Upper lobe of left lung (tissue), 6 donors: ENCODE data around the gene RAP1A. TPM values are rescaled to one million over a fixed set of nuclear protein-coding genes. Genes with fewer than 3 reads are reported as not detected.

Source experiments
- ATAC-seq, 2 donors: fragments of 200-7000 bp; cut with Tn5 transposase; one replicate each; pipeline ENCODE4 v1.9.1; 2022; ENCODE audit warnings: mild to moderate bottlenecking in 2 of 2, moderate library complexity in 2 of 2; ENCODE audit not compliant: low FRiP score in 2 of 2
- DNase-seq, 2 donors: peaks; one replicate each; pipeline ENCODE4 v3.0.0-alpha.2; 2019 to 2020
- H3K27ac ChIP-seq, 4 donors: fragments of 200-600 bp; sonication (generic); one replicate each; pipeline ENCODE4 v1.5.1; 2016 to 2019
- H3K27me3 ChIP-seq, 4 donors: fragments of 200-600 bp; sonication (generic); one replicate each; pipeline ENCODE4 v1.5.1; 2017 to 2019
- H3K36me3 ChIP-seq, 4 donors: fragments of 200-600 bp; sonication (generic); one replicate each; pipeline ENCODE4 v1.5.1; 2016 to 2019
- H3K4me1 ChIP-seq, 4 donors: fragments of 200-600 bp; sonication (generic); one replicate each; pipeline ENCODE4 v1.5.1; 2018 to 2019
- H3K4me3 ChIP-seq, 4 donors: fragments of 200-600 bp; sonication (generic); one replicate each; pipeline ENCODE4 v1.5.1; 2017 to 2019; ENCODE audit warnings: mild to moderate bottlenecking in 2 of 4, moderate library complexity in 1 of 4
- H3K9me3 ChIP-seq, 4 donors: fragments of 200-600 bp; sonication (generic); one replicate each; pipeline ENCODE4 v1.5.1; 2018 to 2019
- CTCF ChIP-seq, 6 experiments: fragments of 450-650 bp in 4 of 6; fragments of 200-600 bp in 2 of 6; sonication (generic) in 2 of 6; IDR thresholded peaks; one replicate each; pipeline ENCODE4 v1.5.1; 2016 to 2019; ENCODE audit warnings: antibody characterized with exemption in 6 of 6
- EP300 ChIP-seq, 4 donors: sonication (generic); formaldehyde crosslinking; IDR thresholded peaks; one replicate each; pipeline ENCODE4 v1.5.1; 2017; ENCODE audit warnings: antibody characterized with exemption in 4 of 4, control low read depth in 2 of 4
- POLR2A ChIP-seq, 4 donors: fragments of 450-650 bp; IDR thresholded peaks; one replicate each; pipeline ENCODE4 v1.5.1; 2016 to 2017; ENCODE audit warnings: antibody characterized with exemption in 4 of 4, mild to moderate bottlenecking in 2 of 4
- POLR2AphosphoS5 ChIP-seq, 2 donors: sonication (generic); formaldehyde crosslinking; IDR thresholded peaks; one replicate each; pipeline ENCODE4 v1.5.1; 2017; ENCODE audit warnings: antibody characterized with exemption in 2 of 2
- WGBS, 2 donors: methylation state at CpG; one replicate each; pipeline ENCODE4 v1.1.5; 2017 to 2018; 5-methylcytosine and 5-hydroxymethylcytosine counted together
- total RNA-seq, 6 donors: library from RNA; depleted of rRNA in 4 of 6; stranded (reverse); fragments of >200 nt in 4 of 6; gene quantifications; one replicate each; pipeline versions ENCODE4 v1.1.0 to v1.2.1, GENCODE V29; 2016 to 2021
- donor health status: DM: no; HTN: no; CAD: no; lungs with moderate emphysema.
- donor health status: DM: no; HTN: yes; CAD: no; lungs with severe emphysema.

The RAP1A gene
- total RNA-seq, 6 donors from 2014 or later: 16.8 to 115 (median 82.6) TPM

- no peaks in the 10 kb centered on the region for H3K36me3 ChIP-seq
- no peak for TF ChIP-seq POLR2A (IDR thresholded peaks at IDR 0.05)
- TF ChIP-seq EP300 (IDR thresholded peaks at IDR 0.05): no peak
- TF ChIP-seq CTCF (IDR thresholded peaks at IDR 0.05): no peak
- TF ChIP-seq POLR2AphosphoS5 (IDR thresholded peaks at IDR 0.05): no peak
- H3K4me1 ChIP-seq: peaks cover 7 to 24% (median 20%) of the 10 kb centered on the region in 4 donors
- H3K27ac ChIP-seq: no peak overlapping the region
- H3K4me3 ChIP-seq: no peak overlapping the region
- H3K9me3 ChIP-seq: no peaks in the 10 kb centered on the region
- WGBS, 2 donors: 62 to 64% methylated on average over 4 of the region's 4 CpGs
- DNase-seq (no peak), ATAC-seq (no peak)
- no peaks in the 10 kb centered on the region for H3K27me3 ChIP-seq
These were observed 18.7 kb downstream of the RAP1A start for GRCh38 chr1:111638320-111638719.

GRCh38 chr1:111639602-111640198 lies 20.1 kb downstream of the RAP1A start:
- Histone ChIP-seq H3K27me3 (no peaks in the 10 kb centered on the region), H3K9me3 (no peaks in the 10 kb centered on the region), H3K4me3 (no peak overlapping the region), H3K36me3 (no peaks in the 10 kb centered on the region), H3K27ac (no peak overlapping the region), H3K4me1 (peaks cover 7 to 22% (median 20%) of the 10 kb centered on the region in 4 donors)
- ATAC-seq (no peak), DNase-seq (no peak)
- no peak for TF ChIP-seq CTCF (IDR thresholded peaks at IDR 0.05)
- no peak for TF ChIP-seq POLR2A (IDR thresholded peaks at IDR 0.05)
- TF ChIP-seq POLR2AphosphoS5 (IDR thresholded peaks at IDR 0.05): no peak
- no peak for TF ChIP-seq EP300 (IDR thresholded peaks at IDR 0.05)
- WGBS, 2 donors: 73 to 92% methylated on average over 3 of the region's 3 CpGs

GRCh38 chr1:111643097-111643496 lies 23.5 kb downstream of the RAP1A start:
- Histone ChIP-seq H3K9me3 (no peaks in the 10 kb centered on the region), H3K27ac (no peak overlapping the region), H3K27me3 (no peaks in the 10 kb centered on the region), H3K4me3 (no peak overlapping the region), H3K4me1 (peaks cover 3 to 25% (median 7%) of the 10 kb centered on the region in 4 donors), H3K36me3 (no peaks in the 10 kb centered on the region)
- TF ChIP-seq POLR2AphosphoS5 (IDR thresholded peaks at IDR 0.05): no peak
- no peak for TF ChIP-seq POLR2A (IDR thresholded peaks at IDR 0.05)
- TF ChIP-seq EP300 (IDR thresholded peaks at IDR 0.05): no peak
- no peak for TF ChIP-seq CTCF (IDR thresholded peaks at IDR 0.05)
- no peak for ATAC-seq
- no peak for DNase-seq
- WGBS, 2 donors: 94% methylated on average over 2 of the region's 2 CpGs

GRCh38 chr1:111643696-111644095 lies 24.1 kb downstream of the RAP1A start:
- DNase-seq (no peak), ATAC-seq (no peak)
- H3K4me1 ChIP-seq: peaks cover 3 to 21% (median 11%) of the 10 kb centered on the region in 4 donors
- H3K9me3 ChIP-seq: no peaks in the 10 kb centered on the region
- 100% methylated on average over 3 of the region's 3 CpGs for WGBS, 2 donors
- no peaks in the 10 kb centered on the region for H3K36me3 ChIP-seq
- no peak overlapping the region for H3K27ac ChIP-seq
- TF ChIP-seq EP300 (IDR thresholded peaks at IDR 0.05) (no peak), POLR2A (IDR thresholded peaks at IDR 0.05) (no peak), POLR2AphosphoS5 (IDR thresholded peaks at IDR 0.05) (no peak), CTCF (IDR thresholded peaks at IDR 0.05) (no peak)
- H3K4me3 ChIP-seq: no peak overlapping the region
- H3K27me3 ChIP-seq: no peaks in the 10 kb centered on the region

GRCh38 chr1:111644506-111644905 lies 24.9 kb downstream of the RAP1A start:
- Histone ChIP-seq H3K4me1 (peaks cover 10 to 25% (median 17%) of the 10 kb centered on the region in 4 donors), H3K27me3 (no peaks in the 10 kb centered on the region), H3K9me3 (no peaks in the 10 kb centered on the region), H3K36me3 (no peaks in the 10 kb centered on the region), H3K27ac (no peak overlapping the region), H3K4me3 (no peak overlapping the region)
- no peak for DNase-seq
- ATAC-seq: no peak
- TF ChIP-seq EP300 (IDR thresholded peaks at IDR 0.05) (no peak), POLR2A (IDR thresholded peaks at IDR 0.05) (no peak), POLR2AphosphoS5 (IDR thresholded peaks at IDR 0.05) (no peak), CTCF (IDR thresholded peaks at IDR 0.05) (no peak)
- 82 to 93% methylated on average over 1 of the region's 1 CpG for WGBS, 2 donors
